Gastrocnemius medialis (tissue), 4 donors: ENCODE results near the gene OLFML3.

ENCODE experiments used
- POLR2A ChIP-seq, 2 donors: fragments of 450-650 bp; IDR thresholded peaks; one replicate each; pipeline ENCODE4 v1.6.1; 2017; ENCODE audit warnings: antibody characterized with exemption in 2 of 2, mild to moderate bottlenecking in 2 of 2, moderate library complexity in 2 of 2
- TF ChIP-seq, protein P1 (sequence below), 5 experiments: fragments of 450-650 bp in 3 of 5; fragments of 200-600 bp in 2 of 5; sonication (generic) in 2 of 5; IDR thresholded peaks in 4 of 5; conservative IDR thresholded peaks in 1 of 5; 1 replicate in 4 of 5; 2 replicates in 1 of 5; pipeline ENCODE4 v1.5.1; 2016 to 2019; ENCODE audit warnings: antibody characterized with exemption in 5 of 5, mild to moderate bottlenecking in 3 of 5, moderate library complexity in 3 of 5

DNA sequence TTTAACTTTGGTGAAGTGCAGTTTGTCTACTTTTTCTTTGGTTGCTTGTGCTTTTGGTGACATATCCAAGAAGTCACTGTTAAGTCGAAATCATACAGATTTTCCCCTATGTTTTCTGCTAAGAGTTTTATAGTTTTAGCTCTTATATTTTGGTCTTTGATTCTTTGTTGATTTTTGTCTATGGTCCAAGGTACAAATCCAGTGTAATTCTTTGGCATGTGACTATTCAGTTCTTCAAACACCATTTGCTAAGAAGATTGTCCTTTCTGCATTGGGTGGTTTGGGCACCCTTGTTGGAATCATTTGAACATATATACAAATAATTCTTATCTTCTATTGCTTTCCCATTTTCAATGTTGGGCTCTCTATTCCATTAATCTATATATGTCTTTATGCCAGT is 33.9 kb upstream of the OLFML3 start:
- no peak for TF ChIP-seq POLR2A (IDR thresholded peaks at IDR 0.05)
- TF ChIP-seq, protein P1, sequence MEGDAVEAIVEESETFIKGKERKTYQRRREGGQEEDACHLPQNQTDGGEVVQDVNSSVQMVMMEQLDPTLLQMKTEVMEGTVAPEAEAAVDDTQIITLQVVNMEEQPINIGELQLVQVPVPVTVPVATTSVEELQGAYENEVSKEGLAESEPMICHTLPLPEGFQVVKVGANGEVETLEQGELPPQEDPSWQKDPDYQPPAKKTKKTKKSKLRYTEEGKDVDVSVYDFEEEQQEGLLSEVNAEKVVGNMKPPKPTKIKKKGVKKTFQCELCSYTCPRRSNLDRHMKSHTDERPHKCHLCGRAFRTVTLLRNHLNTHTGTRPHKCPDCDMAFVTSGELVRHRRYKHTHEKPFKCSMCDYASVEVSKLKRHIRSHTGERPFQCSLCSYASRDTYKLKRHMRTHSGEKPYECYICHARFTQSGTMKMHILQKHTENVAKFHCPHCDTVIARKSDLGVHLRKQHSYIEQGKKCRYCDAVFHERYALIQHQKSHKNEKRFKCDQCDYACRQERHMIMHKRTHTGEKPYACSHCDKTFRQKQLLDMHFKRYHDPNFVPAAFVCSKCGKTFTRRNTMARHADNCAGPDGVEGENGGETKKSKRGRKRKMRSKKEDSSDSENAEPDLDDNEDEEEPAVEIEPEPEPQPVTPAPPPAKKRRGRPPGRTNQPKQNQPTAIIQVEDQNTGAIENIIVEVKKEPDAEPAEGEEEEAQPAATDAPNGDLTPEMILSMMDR (IDR thresholded peaks at IDR 0.05 in 4 of 5, conservative IDR thresholded peaks at IDR 0.05 in 1 of 5), result no peak
